Adrenal gland (tissue), 12 donors: Measurements from ENCODE around the gene TRIM40. TPM values are rescaled to one million over a fixed set of nuclear protein-coding genes. Genes with fewer than 3 reads are reported as not detected.

Experiments used
- DNase-seq, 7 donors: peaks; one replicate each; pipeline ENCODE4 v3.0.0-alpha.2; 2019 to 2020
- H3K27ac ChIP-seq, 5 donors: fragments of 200-600 bp; sonication (generic) in 4 of 5; 1 replicate in 3 of 5; 2 replicates in 2 of 5; pipeline versions ENCODE4 v1.5.1 to v1.8.0; 2016 to 2020; ENCODE audit warnings: mild to moderate bottlenecking in 1 of 5
- H3K27me3 ChIP-seq: fragments of 200-600 bp; 2 replicates; pipeline ENCODE4 v1.8.0; 2021
- H3K36me3 ChIP-seq, 2 donors: fragments of 200-600 bp; replicated peaks in 1 of 2; 1 replicate in 1 of 2; 2 replicates in 1 of 2; pipeline versions ENCODE4 v1.5.1 to v1.8.0; 2018 to 2022
- H3K4me1 ChIP-seq, 2 donors: fragments of 200-600 bp; replicated peaks in 1 of 2; 1 replicate in 1 of 2; 2 replicates in 1 of 2; pipeline versions ENCODE4 v1.5.1 to v1.8.0; 2018 to 2021
- H3K4me3 ChIP-seq, 4 donors: fragments of 200-600 bp; sonication (generic) in 3 of 4; one replicate each; pipeline ENCODE4 v1.5.1; 2016 to 2018
- H3K9me3 ChIP-seq, 3 donors: fragments of 200-600 bp; sonication (generic) in 1 of 3; replicated peaks in 1 of 3; 1 replicate in 2 of 3; 2 replicates in 1 of 3; pipeline versions ENCODE4 v1.5.1 to v1.8.0; 2016 to 2021
- POLR2A ChIP-seq, 2 donors: fragments of 450-650 bp; IDR thresholded peaks; one replicate each; pipeline ENCODE4 v1.6.1; 2017; ENCODE audit warnings: antibody characterized with exemption in 2 of 2, mild to moderate bottlenecking in 2 of 2, moderate library complexity in 1 of 2
- WGBS, 4 donors: extraction: QIAGEN DNeasy Blood & Tissue Kit in 2 of 4; methylation state at CpG; one replicate each; pipeline versions ENCODE4 v1.1.5 to v1.1.7; 2013 to 2017; 5-methylcytosine and 5-hydroxymethylcytosine counted together
- intact Hi-C, 2 donors: fragments of 100-400 bp; cut with DNase I; formaldehyde crosslinking; loops; one replicate each; pipeline versions ENCODE4 v1.14.1 to v1.15.0; 2022 to 2023
- polyA plus RNA-seq, 3 donors: library from polyadenylated mRNA; stranded (reverse); fragments of 200-250 nt in 2 of 3; fragments of 350-450 nt in 1 of 3; fragmentation: Illumina TruSeq in 1 of 3; extraction: RNeasy Lipid Tissue Mini Kit (QIAGEN cat#74804) in 1 of 3; gene quantifications; one replicate each; pipeline ENCODE4 v1.2.3, GENCODE V29; 2013 to 2014
- total RNA-seq, 9 donors: library from RNA; depleted of rRNA in 4 of 9; stranded (reverse); fragments of >200 nt in 4 of 9; fragments of 120-200 nt in 1 of 9; fragmentation: NEBNext Ultra II Directional in 1 of 9; extraction: Animal tissue kit (Norgen Biotek cat#: 25700) in 1 of 9; gene quantifications; one replicate each; pipeline versions ENCODE4 v1.1.0 to v1.2.4, GENCODE V29; 2013 to 2023
- TF ChIP-seq, protein P1 (sequence below), 6 experiments: fragments of 450-650 bp in 4 of 6; fragments of 200-600 bp in 2 of 6; sonication (generic) in 1 of 6; IDR thresholded peaks; 1 replicate in 5 of 6; 2 replicates in 1 of 6; pipeline versions ENCODE4 v1.5.1 to v1.8.0; 2016 to 2021; ENCODE audit warnings: antibody characterized with exemption in 6 of 6, mild to moderate bottlenecking in 2 of 6, moderate library complexity in 1 of 6
- donor health status: healthy with polysubstance abuse.
- donor health status: Bipolar disorder and iron deficiency.
- donor health status: DM: yes; HTN: yes; CAD: no.
- donor health status: DM: no; HTN: no; CAD: no.
- donor health status: DM: no; HTN: no; CAD: no.
- donor health status: DM: yes; HTN: yes; CAD: no.

The TRIM40 gene
- total and polyA plus RNA-seq, 12 donors = 0.11 to 0.16 TPM; not detected in 10

GRCh38 chr6:30162265-30163089 lies 26.5 kb downstream of the TRIM40 start:
- H3K9me3 ChIP-seq = no peaks in the 10 kb centered on the region
- intact Hi-C loops = no loop called here
- H3K36me3 ChIP-seq = no peaks in the 10 kb centered on the region
- H3K27ac ChIP-seq = no peak overlapping the region
- no peak for DNase-seq
- 76 to 82% (median 78%) methylated on average over 12 of the region's 12 CpGs for WGBS, 4 donors
- TF ChIP-seq, protein P1, sequence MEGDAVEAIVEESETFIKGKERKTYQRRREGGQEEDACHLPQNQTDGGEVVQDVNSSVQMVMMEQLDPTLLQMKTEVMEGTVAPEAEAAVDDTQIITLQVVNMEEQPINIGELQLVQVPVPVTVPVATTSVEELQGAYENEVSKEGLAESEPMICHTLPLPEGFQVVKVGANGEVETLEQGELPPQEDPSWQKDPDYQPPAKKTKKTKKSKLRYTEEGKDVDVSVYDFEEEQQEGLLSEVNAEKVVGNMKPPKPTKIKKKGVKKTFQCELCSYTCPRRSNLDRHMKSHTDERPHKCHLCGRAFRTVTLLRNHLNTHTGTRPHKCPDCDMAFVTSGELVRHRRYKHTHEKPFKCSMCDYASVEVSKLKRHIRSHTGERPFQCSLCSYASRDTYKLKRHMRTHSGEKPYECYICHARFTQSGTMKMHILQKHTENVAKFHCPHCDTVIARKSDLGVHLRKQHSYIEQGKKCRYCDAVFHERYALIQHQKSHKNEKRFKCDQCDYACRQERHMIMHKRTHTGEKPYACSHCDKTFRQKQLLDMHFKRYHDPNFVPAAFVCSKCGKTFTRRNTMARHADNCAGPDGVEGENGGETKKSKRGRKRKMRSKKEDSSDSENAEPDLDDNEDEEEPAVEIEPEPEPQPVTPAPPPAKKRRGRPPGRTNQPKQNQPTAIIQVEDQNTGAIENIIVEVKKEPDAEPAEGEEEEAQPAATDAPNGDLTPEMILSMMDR (IDR thresholded peaks at IDR 0.05) = no peak
- TF ChIP-seq POLR2A (IDR thresholded peaks at IDR 0.05) = no peak
- H3K27me3 ChIP-seq = peaks cover 8% of the 10 kb centered on the region
- no peak overlapping the region for H3K4me3 ChIP-seq
- H3K4me1 ChIP-seq = no peaks in the 10 kb centered on the region

DNA sequence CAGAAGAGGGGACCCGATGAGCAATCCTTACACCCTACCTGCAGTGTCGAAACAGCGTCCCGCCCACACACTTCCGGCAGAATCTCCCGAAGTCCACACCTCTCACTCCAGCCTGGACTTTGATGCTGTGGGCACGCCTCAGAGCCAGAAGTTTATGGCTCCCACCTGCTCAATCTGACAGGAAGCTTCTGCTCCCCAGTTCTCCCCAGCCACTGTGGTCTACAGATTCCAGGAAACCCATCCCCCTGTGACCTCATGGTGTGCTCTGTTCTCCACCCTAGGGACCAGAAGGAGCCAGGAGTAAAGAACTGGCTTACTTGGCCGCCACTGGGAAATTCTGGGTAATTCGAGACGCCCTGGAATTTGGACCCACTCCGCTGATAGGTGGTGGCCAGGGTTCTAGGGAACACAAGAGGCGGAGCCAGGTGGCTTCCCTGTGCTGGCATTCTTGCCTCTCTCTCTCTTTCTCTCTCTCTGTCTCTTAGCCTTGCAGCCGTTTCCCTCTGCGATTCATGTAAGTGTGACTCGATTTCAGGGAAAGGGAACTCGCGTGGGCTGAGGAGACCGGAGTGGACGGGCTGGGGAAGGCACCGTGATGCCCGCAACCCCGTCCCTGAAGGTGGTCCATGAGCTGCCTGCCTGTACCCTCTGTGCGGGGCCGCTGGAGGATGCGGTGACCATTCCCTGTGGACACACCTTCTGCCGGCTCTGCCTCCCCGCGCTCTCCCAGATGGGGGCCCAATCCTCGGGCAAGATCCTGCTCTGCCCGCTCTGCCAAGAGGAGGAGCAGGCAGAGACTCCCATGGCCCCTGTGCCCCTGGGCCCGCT lies 27.4 kb downstream of the TRIM40 start, which contains the start of gene TRIM15:
Gene TRIM15, plus strand, starts transcription at position 457 of the 828 bp plus-strand sequence. Its CDS starts 139 bp downstream, at position 596.
- H3K27ac ChIP-seq = no peak within 1 kb of the TSS
- intact Hi-C loops = no loop called here
- H3K9me3 ChIP-seq = no peaks in the 10 kb centered on the region
- H3K36me3 ChIP-seq = no peaks in the 10 kb centered on the region
- WGBS, 4 donors = 71 to 86% (median 80%) methylated on average over 26 to 31 of the region's 31 CpGs
- no peak within 1 kb of the TSS for H3K4me3 ChIP-seq
- DNase-seq = no peak
- H3K4me1 ChIP-seq = no peaks in the 10 kb centered on the region
- peaks cover 8% of the 10 kb centered on the region for H3K27me3 ChIP-seq
- no peak for TF ChIP-seq POLR2A (IDR thresholded peaks at IDR 0.05)
- TF ChIP-seq, protein P1 (IDR thresholded peaks at IDR 0.05) = no peak

GRCh38 chr6:30163918-30164654 lies 28.1 kb downstream of the TRIM40 start:
- intact Hi-C loops = no loop called here
- 80 to 90% (median 86%) methylated on average over 13 to 16 of the region's 16 CpGs for WGBS, 4 donors

More at GRCh38 chr6:30163918-30164654, 28.1 kb downstream of the TRIM40 start:
- H3K27ac ChIP-seq = no peak overlapping the region
- H3K4me3 ChIP-seq = no peak overlapping the region
- no peaks in the 10 kb centered on the region for H3K9me3 ChIP-seq
- no peaks in the 10 kb centered on the region for H3K4me1 ChIP-seq
- TF ChIP-seq, protein P1 (IDR thresholded peaks at IDR 0.05) = no peak
- TF ChIP-seq POLR2A (IDR thresholded peaks at IDR 0.05) = no peak
- H3K27me3 ChIP-seq = peaks cover 8% of the 10 kb centered on the region
- H3K36me3 ChIP-seq = no peaks in the 10 kb centered on the region
- DNase-seq = no peak
